H4 (cell line): ENCODE results near the gene HELZ. TPM values are rescaled to one million over a fixed set of nuclear protein-coding genes. Genes with fewer than 3 reads are reported as not detected.

ENCODE experiments used
- DNase-seq: peaks from one replicate; pipeline ENCODE4 v3.0.0-alpha.2; 2015; ENCODE audit warnings: low spot score
- total RNA-seq: library from RNA; depleted of rRNA; stranded (reverse); fragments of >200 nt; shearing (Covaris generic); gene quantifications from 2 replicates; pipeline ENCODE4 v1.2.3, GENCODE V29; 2014

The HELZ gene
- total RNA-seq, 1 experiment from 2014 or later, result 21.7 TPM

DNA sequence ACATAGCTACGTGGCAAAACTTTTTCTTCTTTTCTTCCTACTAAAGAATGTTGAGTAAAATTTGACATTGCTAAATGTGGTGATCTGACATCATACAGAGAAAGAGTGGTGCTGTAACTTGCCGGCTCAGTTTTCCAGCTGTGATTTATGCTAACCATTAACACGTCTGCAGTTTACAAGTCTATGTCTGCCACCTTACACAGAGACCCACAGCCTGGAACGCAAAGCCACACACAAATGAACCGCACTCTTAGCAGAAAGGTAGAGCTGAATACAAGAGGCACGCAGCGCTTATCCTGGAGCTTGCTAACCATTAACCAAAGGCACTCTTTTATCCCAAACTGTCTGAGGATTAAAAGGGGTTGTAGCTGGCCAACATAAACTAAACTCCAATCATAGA, 168.7 kb downstream of the HELZ start:
- no peak for DNase-seq

DNA sequence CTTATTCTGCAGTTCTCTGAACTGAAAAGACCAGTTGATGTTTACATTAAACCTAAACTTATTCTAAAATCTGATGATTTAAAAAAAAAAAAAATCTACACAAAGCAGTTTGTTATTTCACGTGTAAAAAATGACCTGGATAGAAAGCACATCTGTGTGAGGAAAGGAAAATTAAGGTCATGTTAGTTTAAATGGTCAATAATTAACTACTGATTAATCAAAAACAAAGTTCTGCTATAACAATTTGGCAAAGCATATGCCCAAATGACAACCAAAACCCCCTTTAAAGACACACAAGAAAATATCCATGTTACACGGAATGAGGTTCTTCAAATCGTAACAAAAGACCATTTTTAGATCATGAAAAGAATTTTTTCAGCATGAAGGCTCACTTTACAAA, 170.2 kb downstream of the HELZ start:
- DNase-seq, result no peak

DNA sequence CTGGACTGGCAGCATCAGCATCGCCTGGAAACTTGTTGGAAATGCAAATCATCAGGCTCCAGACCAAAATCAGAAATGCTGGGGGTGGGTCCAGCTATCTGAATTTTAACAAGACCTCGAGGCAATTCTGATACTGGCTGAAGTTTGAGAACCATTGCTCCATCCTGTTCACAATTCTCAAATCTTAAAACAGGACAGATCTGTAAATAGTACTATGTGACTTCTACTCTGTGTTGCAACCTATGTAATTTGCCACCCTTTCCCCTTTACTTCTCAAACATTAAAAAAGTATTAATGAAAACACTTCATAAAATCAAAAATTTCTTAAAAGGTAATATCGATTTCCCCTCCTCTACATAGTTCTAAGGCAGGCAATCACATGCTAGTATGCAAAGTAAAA, 172.1 kb downstream of the HELZ start:
- no peak for DNase-seq

DNA sequence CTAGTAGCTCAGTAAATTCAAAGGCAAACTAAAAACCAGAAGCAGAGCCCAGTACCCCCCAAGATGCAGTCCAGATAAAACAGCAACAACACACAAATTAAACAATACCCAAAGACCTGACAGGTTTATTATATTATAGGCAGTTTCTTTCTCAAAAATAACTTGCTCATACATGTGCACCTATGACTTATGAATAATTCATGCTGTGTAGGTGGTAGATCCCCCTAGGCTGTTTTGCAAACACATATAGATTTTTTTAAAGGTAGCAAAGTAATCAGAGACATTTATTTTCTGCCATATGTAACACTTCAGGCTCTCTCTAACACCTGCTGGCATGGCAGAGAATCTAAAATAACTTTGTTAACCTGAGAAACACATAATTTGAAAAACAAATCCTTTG, 173.4 kb downstream of the HELZ start:
- no peak for DNase-seq

DNA sequence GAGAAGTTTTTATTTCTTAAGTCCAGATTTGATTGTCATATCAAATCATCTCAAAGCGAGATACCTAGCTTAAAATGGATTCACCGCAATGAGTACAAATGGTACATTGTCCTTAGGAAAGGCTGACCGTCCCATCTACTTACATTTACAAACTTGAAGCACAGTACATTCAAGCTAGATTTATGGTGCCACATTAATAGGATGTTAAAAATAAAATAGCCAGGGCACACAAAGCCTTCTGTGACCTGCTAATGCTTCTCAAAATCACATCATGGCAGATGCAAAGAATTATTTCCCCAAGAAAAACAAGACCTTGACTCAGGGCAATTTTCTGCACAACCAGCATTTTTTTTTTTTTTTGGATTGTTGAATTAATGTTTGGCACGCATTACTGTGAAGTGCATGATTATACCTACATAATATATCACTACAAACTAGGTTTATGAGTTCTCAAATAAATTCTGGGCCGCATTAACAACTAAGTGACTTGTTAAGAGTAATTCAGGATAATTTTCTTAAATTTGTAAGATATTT, 175.3 kb downstream of the HELZ start:
- no peak for DNase-seq

DNA sequence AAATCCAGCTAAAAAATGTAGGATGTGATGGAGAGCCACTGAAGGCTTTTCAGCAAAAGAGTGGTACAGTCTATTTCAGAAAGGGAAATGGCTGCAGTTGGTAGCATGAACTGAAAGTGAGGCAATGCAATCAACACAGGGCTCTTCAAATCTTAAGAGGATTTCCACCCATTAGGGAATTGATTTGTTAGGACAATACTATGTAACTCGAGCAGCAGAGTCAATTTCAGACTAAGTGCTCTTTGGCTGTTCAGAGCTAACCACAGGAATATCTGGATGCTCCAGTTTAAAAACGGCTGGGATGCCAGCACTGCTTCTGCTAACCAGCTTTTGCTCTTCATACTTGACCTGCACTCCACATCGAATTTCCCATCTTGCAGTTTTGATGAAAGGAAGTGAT, 176.0 kb downstream of the HELZ start:
- no peak for DNase-seq

DNA sequence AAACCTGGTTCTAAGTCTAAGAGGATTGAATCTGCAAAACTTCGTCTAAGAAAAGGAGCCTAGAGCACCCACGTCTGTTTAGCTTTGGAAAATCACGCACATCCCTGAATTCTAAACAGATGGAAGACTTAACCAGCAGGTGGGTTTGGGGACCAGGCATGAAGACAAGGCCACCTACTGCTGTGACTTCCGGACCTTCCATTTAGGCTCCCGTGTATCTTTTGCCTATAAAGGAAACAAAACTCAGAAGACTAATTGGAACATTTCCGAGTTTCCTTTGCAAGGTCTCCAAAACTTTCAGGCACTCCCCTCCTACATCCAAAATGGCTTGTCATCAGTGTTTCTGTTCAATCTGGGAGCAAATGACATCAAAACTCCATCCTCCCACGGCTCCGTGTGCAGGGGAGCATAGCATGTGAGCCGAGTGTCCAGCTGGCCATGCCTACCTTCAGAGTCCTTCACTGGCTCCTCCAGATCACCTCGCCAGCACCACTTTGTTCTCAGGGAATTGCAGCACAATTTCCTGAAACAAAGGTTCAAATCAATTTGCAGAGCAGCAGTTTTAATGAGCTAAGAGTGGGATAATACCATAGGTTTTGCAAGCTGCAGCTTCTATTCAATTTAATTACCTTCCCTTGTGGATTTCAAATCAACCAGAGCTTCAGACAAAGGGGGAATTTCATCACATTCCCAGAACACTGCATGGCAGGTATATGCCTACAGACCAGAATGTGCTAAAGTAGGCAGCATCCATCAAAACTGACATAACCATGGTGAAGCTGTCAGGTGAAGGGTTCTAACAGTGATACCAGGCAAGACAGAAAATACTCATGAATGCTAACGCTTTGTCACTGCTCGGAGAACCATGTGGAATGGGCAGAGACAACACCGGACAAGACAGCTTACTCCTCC, 177.2 kb downstream of the HELZ start:
- no peak for DNase-seq

DNA sequence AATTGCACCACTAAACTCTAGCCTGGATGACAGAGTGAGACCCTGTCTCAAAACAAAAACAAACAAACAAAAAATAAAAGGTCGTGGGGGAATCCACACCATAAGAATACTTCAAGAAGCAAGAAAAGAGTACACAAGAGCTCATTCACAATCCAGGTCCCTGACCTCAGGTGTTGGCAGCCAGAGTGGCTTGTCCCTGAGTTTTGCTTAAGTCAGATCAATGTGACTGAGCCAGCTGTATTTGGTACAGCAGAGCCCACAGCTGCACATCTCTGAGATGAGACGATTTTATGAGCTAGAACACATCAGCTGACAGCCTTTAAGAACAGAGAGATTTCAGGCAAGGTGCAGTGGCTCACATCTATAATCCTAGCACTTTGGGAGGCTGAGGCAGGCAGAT, 178.3 kb downstream of the HELZ start:
- DNase-seq, result no peak

DNA sequence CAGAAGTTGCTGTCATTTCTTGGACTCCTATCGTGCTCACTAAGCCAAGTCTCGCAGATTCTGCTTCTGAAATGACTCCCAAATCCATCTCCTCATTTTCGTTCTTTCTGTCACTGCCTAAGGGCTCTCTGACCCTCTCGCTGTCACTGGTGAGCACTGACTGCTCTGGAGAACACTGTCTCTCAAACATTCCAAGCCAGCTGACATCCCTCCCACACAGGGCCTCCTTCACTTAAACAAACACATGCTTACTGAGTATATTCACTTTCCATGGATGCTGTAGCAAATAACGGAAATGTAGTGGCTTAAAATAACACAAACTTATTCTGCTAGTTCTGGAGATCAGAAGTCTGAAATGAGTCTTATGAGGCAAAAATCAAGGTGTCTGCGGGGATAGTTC, 181.9 kb downstream of the HELZ start:
- no peak for DNase-seq

DNA sequence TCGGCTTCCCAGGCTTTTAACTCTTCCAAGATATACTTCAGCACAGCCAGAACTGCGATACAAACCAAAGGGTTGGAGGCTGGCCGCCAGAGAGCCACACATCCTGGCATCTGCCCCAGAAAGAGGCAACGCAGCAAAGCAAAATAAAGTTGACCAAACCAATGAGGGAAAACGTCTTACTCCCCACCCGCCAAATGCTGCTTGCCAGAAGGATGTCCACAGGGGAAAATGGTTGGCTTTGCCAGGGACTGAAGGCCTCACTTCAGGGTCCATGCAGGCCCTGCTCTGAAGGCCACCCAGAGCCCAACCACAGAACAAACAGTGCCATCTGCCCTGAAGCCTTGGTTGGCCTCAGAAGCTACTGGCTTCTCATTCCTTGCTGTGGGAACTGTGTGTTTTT, 185.6 kb downstream of the HELZ start:
- DNase-seq, result no peak

DNA sequence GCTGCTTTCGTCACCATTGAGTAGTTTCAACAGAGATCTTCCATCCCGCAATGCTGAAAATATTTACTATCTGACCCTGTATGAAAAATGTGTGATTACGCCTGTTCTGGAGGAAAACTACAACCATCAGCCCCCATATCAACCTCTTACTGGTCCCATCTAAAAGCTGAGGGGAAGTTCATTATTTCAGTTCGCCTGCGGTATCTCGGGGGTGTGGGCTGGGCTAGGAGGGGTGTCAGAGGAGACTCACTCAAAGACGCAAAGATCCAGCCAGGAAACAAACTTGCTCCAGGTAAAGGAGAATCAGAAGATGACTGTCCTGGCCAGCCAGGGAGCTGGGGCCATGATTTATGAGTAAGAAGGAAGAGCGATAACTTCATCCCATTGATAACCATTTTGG, 187.0 kb downstream of the HELZ start:
- no peak for DNase-seq

DNA sequence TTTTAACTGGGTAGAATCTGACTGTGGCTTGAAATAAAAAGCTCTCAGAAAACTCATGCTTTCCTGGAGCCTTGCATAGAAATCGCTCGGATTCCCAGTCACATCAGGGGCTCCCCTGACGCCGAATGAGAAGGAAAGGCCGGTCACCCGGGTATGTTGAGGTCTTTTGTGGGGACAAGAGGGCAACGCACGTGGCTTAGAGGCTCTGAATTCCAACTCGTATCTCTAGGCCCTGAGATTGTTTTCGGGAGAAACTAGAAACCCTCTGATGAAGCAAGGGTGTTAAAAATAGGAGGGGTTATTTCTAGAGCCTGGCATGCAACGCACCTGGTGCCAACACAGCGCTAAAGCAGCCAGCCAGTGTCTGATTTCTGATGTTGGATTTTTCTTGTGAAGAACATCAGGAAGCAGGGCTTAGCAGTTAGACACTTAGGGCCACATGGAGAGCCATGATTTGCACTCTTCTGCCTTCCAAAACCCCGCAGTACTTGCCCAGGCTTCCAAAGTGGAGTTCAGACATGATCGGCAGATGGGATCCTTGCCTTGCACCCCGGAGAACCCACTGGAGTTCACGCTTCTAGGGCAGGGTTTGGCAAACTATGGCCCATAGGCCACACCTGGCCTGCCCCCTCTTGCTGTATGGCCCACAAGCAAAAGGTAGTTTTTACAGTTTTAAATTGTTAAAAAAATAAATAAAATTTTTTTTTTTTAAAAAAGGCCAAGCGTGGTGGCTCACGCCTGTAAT, 188.1 kb downstream of the HELZ start:
- no peak for DNase-seq

DNA sequence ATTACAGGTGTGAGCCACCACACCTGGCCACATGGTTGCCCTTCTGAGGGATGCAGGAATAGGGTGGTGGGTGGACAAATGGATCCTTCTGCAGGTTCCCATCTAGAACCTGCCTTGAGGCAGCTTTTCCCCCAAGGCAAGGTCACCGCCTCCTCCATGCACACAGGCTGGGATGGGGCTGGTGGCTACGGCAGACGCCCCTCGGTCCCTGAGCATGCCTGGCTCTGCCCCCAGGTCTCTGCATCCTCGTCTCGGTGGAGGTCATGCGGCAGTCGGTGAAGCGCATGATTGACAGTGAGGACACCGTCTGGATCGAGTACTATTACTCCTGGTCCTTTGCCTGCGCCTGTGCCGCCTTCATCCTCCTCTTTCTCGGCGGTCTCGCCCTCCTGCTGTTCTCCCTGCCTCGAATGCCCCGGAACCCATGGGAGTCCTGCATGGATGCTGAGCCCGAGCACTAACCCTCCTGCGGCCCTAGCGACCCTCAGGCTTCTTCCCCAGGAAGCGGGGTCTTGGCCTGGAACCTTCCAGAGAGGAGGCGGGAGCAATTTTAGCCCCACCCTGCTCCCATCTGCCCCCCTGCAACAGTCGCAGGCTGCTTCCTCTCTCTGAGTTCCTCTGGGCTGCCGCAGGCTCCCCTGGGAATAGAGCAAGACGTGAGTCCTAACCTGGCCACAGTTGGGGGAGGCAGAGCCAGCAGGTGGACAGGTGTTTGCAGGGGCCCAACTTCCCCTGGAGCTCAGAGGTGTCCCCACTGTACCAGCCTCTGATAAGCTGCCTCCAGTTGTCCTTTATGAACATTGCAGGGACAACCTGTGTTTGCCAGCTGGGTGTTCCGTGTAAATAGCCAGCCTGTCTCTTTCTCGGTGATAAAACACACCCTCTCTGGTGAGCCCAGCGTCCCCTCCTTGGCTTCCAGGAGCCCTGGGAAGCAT, 188.9 kb downstream of the HELZ start:
- no peak for DNase-seq

DNA sequence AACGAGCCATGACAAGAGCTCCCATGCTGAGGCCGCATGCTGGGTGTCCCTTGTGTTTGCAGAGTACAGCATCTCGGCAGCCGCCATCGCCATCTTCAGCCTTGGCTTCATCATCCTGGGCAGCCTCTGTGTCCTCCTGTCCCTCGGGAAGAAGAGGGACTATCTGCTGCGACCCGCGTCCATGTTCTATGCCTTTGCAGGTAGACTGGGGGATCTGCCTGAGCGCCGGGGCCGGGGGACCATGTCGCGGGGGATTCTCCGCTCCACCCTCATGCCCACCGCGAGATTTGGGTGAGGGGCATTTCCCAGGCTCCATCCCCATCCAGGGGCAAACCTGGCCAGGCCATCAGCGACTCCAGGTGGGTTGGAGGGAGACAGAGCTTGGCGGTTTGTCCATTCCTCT, 190.0 kb downstream of the HELZ start:
- no peak for DNase-seq

DNA sequence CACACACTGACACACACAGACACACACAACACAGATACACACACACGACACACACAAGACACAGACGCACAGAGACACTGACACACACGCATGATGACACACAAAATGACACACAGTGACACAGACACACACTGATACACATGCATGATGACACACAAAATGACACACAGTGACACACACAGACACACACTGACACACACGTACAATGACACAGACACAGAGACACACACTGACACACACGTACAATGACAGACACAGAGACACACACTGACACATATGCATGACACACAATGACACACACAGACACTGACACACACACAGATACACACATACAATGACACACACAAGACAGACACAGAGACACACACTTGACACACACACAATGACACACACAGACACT, 190.4 kb downstream of the HELZ start:
- DNase-seq, result no peak

DNA sequence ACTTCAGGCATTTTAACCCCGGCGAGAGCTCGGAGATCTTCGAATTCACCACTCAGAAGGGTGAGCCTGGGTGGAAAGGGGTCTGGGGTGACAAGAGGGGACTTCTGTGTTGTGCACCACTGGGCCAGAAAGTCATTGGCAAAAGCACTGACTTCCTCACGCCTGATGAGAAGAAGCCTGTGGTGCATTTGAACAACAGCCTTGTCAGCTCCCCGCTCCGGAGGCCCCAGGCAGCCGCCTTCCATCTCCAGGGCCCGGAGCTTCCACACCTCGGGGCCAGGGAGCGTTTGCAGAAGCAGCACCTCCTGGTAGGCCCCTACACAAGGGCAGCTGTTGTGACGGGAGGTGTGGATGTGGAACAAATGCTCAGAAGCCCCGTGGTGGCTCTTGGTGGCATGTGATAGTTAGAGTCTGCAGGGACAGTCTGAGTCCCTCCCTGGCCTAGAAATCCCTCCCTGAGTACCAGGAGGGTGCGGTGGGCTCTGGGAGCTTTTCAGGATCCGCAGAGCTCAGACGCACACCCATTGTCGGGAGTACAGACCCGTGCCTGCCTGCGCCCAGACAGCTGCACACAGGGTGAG, 190.9 kb downstream of the HELZ start:
- no peak for DNase-seq

DNA sequence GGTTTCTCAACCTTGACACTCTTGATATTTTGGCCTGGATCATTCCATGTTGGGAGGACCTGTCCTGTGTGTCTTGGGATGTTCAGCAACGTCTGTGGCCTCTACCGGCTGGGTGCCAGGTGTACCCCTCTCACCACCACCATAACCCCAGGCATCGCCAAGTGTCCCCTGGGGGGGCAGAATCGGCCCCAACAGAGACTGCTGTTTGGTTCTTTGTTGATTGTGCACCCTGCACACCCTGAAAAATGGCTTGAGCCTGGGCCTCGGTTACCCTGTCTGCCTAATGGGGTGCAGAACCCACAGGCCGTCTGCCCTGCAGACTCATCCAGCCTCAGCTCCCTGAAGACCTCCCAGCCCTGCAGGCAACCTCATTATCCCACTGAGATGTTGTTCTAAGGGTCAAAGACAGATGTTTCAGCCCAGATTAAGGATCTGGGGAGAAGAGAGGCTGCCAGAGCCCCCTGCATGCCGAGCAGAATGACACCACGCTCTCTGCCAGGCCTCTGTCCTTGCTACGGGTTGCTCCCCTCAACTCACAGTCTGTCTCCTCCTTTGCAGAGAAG, 191.5 kb downstream of the HELZ start:
- DNase-seq, result no peak

DNA sequence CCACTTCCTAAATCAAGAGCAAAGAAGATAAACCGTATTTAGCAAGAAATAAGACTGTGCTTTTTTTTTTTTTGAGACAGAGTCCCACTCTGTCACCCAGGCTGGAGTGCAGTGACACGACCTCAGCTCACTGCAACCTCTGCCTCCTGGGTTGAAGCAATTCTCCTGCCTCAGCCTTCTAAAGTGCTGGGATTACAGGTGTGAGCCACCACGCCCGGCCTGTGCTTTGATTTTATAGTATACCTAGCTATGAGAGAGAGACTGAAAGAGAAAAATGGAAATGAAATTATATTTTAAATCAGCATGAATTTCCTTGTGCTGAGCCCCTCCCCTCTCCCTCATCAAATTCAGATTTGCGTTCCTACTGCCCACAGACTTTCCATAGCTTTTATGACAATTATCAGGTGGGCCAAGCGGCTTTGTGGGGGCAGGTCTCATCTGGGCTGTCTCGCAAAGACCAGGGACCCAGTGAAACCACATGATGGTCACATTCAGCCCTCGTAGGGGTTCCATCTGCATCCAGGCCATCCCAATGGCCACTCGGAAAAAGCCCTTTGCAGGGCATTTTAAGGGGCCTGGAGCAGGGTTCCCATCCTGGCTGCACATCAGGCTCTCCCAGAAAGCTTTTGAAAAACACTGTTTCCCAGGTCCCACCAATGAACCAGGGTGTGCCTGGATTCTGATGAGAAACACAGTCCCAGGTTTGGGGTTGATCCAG, 192.1 kb downstream of the HELZ start:
- no peak for DNase-seq

DNA sequence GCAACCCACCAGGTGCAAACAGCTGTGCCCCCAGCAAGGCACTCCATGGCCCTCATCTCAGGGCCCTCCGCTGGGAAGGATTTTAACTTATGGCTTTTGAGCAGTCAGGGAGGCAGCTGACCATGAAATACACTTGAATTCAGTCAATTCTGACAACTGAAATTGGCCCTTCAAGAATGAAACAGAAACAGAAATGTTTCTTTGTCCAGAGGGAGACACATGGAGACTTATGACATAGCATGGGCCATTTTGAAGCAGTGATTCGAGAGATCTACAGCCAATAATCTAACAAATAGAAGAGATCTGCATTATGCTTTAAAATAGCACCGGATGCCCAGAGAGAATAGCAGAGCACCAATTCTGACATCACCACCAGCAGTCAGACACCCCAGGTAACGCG, 193.2 kb downstream of the HELZ start:
- no peak for DNase-seq

DNA sequence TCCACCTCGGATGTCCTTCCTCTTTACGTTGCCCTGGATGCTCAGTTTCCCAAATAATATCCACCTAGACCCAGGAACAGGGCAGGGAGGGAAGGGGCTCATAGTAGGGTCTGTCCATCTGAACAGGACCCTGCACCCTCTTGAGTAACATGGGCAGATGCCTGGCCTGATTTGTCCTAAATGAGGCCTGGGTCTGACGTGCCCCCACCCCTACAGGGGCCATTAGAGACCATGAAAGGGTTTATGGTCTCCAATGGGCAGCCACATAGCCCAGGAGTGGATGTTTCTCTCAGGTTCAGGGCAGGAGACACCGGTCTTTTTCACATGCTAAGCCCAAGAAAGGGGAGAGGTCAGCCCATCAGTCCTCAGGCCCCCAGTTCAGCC, 193.8 kb downstream of the HELZ start:
- DNase-seq, result no peak
